Fibroblast of skin of abdomen (primary cell): ENCODE results near the gene MZT2A.
"Not testable (repeated sequence)": the region's sequence is repeated elsewhere in the genome, so short reads cannot be mapped to it uniquely, and the experiment has no call there.

ENCODE experiments used
- DNase-seq: peaks from one replicate; pipeline ENCODE4 v3.0.0-alpha.2; 2013

MZT2A gene

GRCh38 chr2:131445896-131446295 is 46.3 kb downstream of the MZT2A start:
- no peak for DNase-seq

GRCh38 chr2:131445515-131445797 is 46.7 kb downstream of the MZT2A start:
- DNase-seq: not testable (repeated sequence)

- DNase-seq: not testable (repeated sequence)
These were observed 47.3 kb downstream of the MZT2A start for GRCh38 chr2:131444736-131445514.

GRCh38 chr2:131440742-131441468 is 51.3 kb downstream of the MZT2A start:
- DNase-seq: not testable (repeated sequence)
